ENCODE data around the gene PLXNA1.

Gene PLXNA1

DNA sequence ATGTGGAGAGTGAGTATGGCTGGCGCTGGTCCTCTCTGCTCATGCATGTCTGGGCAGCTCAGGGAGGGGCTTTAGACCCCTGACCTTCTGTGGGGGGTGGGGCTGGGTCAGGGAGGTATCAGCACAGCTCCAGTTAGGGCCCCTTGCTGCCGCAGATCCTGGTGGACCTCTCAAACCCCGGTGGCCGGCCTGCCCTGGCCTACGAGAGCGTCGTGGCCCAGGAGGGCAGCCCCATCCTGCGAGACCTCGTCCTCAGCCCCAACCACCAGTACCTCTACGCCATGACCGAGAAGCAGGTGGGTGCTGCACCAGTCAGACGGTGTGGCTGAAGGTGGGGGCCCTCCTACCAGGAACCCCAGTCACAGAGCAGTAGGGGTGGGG, 20.2 kb downstream of the PLXNA1 start:
- no peak for DNase-seq

DNA sequence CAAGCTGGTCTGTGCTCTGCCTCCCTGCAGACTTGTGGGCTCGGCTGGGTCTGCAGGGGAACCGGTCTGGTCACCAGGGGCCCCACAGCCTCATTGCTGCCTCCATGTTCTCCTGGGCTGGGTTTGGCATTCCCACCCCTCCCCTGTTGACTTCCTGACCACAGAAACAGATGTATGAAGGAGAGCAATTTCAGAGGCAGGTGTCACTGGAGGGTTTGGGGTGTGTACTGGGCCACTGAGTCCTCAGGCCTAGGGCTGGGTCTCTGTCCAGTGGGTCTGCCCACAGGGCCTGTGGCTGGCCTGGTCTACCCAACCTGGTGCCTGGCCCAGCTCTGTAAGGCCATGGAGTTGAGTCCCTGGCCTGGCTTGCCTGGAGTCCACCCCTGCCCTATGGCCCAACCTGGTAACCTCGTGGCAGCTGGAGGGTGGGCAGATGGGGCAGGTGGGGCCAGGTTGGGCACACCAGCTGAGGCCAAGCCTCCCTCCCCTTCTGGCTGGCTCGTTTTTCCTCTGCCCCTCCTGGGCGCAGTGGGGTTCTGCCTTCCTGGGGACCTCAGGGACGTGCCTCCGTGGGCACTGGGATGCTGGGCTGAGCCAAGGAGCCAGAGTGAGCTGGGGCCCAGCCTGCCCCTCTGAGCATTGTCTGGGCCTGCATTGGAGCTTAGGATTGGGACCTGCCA, 20.8 kb downstream of the PLXNA1 start:
- DNase-seq: no peak

DNA sequence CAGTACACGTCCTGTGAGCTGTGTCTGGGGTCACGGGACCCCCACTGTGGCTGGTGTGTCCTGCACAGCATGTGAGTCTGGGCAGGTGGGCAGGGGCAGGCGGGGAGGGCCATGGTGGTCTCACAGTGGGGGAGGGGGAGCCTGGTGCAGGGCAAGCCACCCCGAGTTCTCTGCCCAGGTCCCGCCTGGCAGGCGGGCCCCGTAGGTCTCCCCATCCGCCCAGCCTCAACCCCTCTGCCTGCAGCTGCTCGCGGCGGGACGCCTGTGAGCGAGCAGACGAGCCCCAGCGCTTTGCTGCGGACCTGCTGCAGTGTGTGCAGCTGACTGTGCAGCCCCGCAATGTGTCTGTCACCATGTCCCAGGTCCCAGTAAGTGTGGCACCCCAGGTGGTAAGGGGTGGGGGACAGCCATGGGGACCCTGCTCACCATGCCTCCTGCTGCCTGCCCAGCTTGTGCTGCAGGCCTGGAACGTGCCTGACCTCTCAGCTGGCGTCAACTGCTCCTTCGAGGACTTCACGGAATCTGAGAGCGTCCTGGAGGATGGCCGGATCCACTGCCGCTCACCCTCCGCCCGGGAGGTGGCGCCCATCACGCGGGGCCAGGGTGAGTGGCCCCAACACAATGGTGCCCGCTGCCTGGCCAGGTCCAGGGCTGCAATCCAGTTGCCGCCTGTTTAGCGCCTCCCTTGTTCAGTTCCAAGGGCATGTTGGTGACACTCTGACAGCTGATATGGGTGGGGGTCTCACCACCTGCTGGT, 21.9 kb downstream of the PLXNA1 start:
- DNase-seq: no peak

DNA sequence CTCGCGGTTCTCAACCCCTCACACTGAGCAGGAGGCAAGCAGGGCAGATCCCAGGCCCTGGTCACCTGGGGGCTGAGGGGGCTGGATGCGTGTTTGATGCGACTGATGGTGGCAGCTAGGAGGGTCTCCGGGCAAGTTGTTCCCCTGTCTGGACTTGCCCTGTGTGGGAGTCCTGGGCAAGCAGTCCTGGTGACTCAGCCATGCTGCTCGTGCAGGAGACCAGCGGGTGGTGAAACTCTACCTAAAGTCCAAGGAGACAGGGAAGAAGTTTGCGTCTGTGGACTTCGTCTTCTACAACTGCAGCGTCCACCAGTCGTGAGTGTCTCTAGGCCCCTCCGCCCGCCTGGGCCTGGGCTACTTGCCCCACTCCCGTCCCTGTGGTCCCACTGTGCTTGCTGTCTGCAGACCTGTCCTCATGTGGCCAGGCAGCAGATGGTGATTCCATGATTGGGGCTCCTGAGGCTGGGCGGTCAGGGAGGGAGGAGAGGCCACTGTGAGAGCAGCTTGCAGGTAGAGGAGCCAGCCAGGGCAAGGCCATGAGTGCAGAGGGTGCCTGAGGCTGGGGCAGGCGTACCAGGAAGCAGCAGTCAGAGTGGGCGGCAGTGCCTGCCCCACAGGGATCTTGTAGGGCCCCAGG, 23.1 kb downstream of the PLXNA1 start:
- DNase-seq: no peak

DNA sequence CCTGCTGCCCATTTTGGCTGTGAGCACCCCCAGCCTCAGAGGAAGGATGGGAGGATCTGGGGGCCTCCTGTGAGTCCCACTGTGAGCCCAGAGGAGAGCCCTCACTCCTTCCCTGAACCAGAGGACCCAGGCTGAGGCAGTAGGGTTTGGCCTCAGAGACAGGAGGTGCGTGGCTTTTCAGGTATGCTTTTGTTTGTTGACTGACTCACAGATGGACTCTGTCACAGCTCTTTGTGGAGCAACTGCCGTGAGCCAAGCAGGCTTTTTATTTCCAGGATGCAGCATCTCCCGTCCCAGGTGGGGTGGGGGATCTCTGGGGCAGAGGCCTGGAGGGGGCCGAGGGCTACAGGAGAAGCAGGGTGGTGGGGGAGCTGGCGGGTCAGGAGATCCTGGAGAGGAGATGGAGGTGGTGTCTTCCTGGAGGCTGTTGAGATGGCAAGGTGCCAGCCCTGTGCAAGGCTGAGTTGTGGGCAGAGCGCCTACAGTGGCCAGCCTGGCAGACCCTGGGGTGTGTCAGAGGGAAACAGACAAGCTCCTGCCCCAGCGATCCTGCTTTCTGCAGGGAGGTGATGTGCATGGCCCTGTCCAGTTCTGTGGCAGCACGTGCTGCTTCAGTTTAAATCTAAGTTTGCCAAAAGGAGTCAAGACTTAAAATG, 24.0 kb downstream of the PLXNA1 start:
- no peak for DNase-seq

DNA sequence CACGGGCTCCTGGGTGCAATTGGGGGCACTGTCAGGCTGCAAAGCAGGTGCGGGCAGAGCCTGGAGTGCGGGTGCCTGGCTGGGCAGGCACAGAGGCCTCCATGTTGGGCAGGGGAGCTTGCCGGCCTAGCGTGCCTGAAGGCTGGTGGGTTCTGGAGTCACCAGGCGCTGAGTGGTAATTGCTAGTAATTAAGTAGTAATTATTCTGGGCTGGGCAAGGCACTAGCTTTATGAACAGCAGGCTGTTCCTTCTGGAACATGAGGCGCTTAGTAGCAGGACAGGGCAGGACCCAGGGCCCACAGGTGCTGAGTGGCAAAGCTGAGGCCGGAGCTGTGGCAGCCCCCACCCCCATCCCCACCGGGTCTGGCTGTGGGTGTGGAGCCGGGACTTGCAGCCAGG, 25.3 kb downstream of the PLXNA1 start:
- no peak for DNase-seq

DNA sequence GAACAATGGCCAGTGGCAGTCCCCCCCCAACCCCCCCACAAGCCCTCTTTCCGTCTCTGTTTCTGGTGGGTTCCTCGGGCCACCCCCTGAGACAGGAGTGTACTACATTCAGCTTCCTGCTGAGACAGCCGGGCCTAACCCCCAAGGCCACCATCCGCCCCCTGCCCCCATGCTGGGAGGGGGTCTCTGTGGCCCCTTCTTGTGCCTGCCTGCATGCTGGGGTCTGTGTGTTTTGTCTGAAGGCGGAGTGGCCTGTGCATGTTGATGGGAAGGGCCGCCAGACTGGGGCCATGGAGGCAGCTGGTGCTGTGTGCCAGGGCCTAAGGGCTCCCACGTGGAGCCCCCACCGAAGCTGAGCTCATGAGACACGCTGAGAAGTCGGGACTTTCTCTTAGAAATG, 26.6 kb downstream of the PLXNA1 start:
- DNase-seq: no peak

DNA sequence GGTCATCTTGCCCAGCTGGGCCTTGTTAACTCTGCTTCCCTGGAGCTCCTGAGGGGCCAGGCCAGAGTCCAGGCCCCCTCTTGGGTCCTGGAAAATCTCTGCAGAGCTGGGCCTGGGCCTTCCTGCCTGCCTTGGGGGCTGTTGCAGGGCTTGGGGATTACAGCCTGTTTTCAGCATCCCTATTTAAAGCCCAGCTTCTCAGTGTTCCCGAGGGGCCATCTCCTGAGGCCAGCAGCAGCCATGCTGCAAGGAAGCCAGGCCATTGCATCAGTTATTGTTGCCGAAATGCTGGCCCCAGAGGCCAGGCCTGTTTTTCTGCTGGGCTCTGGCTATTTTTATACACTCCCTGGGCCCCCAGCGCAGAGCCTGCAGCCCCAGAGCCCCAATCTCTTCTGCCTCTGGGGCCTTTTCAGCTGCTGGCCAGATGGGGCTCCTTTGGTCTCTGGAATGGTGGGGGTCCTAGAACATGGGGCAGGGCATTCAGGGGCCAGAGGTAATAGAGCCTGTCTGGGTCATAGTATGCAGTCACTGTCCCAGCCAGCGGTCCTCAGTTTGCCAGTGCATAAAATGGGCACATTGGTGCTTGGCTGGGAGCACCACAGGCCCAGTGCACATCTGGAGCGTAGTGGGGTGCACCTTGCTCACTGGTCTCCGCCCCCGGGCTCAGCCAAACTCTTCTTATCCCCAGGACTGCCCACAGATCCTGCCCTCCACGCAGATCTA, 28.5 kb downstream of the PLXNA1 start:
- DNase-seq: peak; percentile 93

DNA sequence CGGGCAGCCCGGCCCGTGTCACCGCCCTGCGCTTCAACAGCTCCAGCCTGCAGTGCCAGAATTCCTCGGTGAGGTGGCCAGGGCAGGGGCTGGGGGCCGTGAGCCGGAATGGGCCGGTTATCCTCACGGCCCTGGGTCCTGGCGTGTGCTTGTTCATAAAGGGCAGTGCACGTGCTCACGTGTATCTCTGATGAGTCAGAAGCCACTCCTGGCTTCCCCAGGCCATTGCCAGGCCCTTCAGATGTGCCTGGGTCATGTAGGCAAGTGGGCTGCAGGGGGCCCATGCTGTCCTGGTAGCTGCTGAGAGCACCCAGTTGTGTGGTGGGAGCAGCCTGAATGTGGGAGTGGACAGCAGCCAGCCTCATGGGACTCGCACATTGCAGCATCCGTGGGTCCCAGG, 29.2 kb downstream of the PLXNA1 start:
- peak; percentile 16 for DNase-seq

DNA sequence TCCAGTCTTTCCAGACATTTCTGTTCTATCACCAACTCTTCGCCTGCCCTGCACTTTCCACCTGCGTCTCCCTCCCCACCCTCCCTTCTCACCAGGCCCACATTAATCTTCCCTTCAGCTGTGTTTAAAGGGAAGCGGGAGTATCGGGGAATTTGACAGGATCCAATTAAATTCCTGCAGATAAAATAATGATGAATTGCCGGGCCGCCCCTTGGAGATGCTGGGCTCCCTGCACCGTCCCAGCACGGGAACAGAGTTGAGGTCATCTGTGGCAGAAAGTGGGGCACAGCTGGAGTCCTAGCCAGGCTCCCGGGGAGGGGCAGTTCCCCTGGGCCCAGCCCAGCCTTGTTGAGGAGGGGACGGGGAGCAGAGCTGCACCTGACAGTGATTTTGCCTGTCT, 30.3 kb downstream of the PLXNA1 start:
- DNase-seq: no peak

DNA sequence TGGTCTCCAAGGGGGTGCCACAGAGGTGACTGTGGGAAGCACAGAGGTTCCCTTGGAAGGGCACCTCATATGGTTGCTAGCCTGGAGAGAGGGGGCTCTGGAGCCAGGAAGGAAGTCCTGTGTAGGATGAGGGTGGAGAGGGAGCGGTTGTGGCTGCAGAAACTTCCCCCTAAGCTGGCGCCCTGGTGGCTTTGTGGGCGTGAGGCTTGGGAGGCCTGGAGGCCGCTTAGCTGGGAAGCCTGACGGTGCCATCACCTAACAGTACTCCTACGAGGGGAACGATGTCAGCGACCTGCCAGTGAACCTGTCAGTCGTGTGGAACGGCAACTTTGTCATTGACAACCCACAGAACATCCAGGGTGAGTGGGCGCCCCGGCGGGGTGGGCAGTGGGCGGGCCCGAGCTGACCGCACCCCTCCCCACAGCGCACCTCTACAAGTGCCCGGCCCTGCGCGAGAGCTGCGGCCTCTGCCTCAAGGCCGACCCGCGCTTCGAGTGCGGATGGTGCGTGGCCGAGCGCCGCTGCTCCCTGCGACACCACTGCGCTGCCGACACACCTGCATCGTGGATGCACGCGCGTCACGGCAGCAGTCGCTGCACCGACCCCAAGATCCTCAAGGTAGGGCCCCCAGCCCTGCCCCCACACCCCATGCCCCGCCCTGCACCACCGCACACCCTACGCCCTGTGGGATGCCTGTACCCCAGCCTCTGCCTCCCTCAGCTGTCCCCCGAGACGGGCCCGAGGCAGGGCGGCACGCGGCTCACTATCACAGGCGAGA, 31.0 kb downstream of the PLXNA1 start:
- DNase-seq: no peak

DNA sequence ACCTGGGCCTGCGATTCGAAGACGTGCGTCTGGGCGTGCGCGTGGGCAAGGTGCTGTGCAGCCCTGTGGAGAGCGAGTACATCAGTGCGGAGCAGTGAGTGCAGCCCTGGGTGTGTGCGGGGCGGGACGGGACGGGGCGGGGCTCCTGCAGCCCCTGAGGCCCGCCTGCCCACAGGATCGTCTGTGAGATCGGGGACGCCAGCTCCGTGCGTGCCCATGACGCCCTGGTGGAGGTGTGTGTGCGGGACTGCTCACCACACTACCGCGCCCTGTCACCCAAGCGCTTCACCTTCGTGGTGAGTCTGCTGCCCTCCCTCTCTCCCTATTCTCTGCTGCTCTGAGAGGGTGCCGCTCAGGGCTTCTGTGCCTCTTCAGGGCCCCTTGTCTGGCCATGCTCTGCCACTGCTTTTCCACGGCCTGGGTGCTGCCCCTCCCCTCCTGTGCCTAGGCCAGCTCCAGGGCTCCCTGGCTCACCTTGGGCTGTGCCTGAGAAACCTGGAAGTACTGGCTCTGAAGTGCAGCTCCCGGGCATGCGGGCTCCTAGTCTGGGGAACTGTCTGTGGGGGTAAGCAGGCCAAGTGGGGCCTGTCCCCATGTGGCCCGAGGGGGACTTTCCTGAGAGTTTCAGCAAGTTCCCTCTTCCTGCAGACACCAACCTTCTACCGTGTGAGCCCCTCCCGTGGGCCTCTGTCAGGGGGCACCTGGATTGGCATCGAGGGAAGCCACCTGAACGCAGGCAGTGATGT, 31.8 kb downstream of the PLXNA1 start:
- no peak for DNase-seq

DNA sequence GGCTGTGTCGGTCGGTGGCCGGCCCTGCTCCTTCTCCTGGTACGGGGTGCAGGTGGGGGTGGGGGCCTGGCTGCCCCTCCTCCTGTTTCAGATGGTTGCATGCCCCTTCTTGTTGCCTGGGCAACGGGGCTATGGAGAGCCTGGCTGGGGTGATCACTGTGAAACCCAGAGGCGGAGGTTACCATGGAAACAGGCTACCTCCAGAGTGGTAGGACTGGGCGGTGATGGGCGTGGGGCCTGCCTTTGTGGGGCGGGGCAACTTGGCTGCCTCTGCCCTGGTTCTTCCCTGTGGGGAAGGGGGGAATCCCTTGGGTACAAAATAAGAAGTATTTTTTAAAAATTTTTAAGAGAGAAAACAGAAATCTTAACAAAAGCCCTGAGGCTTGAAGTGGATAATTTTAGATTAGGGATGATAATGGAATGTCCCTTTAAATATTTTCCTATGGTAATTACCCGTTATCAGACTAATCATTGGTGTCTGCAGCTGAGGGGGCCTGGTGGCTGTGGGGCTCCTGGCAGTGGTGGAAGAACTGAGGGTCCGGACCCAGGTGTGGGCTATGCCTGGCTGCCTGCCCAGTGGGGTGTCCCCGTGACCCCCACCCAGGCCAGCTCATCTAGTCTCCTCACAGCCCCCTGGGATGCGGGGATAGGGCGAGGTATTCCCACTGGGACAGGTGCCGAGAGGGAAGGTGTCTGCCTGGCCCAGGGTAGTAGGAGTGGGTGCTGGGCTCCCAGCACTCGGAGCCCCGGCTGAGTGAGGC, 32.5 kb downstream of the PLXNA1 start:
- no peak for DNase-seq

DNA sequence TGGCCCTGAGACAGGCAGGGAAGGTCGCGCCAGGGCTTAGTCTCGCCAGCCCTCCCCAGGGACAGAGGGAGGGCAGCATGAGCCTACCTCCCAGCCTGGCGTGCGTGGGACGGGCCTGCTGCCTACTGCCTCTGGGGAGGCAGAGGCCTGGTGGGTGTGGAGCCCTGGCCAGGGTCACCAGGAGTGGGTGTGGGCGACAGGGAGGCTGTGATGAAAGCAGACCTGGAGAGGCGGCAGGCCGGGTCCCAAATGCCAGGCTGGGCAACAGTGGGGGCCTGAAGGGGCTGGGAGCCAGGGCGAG, 33.1 kb downstream of the PLXNA1 start:
- DNase-seq: no peak

DNA sequence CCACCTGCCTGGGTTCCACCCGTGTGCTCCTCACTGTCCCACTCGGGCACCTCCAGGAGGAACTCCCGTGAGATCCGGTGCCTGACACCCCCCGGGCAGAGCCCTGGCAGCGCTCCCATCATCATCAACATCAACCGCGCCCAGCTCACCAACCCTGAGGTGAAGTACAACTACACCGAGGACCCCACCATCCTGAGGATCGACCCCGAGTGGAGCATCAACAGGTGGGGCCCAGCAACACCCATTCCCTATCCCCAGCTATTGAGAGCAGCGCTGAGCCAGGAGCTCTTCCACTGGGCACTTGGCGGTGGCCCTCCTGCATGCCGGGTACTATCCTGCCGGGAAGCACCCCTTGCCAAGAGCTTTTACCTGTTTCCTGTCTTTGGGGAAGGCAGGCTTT, 33.5 kb downstream of the PLXNA1 start:
- no peak for DNase-seq

DNA sequence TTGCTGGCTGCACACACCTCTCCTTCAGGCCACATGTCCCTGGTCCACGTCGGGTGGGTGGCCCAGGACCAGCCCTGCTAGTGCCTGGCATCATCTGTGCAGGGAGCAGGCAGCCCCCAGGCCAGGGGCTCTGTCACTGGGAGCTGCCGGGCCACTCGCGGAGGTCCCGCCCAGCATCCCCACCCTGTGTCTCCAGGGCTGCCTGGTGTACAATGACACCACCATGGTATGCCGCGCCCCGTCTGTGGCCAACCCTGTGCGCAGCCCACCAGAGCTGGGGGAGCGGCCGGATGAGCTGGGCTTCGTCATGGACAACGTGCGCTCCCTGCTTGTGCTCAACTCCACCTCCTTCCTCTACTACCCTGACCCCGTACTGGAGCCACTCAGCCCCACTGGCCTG, 34.3 kb downstream of the PLXNA1 start:
- no peak for DNase-seq

DNA sequence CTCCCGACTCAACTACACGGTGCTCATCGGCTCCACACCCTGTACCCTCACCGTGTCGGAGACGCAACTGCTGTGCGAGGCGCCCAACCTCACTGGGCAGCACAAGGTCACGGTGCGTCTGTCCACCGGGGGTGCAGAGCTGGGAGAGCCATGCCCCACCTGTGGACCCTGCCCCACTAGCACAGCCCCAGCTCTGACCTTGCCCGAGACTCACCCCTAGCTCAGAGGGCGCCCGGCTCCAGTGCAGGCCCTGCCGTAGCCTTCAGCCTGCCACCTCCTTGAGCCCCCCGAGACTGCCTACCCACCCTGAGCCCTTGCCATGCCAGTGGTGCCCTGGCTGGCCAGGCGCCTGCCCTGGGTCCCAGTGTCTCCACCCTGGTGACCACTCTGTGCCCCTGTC, 34.9 kb downstream of the PLXNA1 start:
- DNase-seq: no peak

DNA sequence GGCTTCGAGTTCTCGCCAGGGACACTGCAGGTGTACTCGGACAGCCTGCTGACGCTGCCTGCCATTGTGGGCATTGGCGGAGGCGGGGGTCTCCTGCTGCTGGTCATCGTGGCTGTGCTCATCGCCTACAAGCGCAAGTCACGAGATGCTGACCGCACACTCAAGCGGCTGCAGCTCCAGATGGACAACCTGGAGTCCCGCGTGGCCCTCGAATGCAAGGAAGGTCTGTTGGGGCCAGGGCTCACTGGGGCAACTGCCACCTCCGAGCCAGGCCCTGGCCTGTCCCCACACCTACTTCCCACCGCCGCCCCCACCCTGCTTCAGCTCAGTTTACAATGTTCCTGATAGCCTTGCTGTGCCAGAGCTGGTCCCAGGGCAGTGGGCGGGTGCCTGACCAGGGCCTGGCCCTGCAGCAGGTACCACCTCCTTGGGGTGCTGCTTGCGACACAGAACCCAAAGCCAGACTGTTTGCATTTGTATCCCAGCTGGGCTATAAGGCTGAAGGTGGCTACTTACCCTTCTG, 35.5 kb downstream of the PLXNA1 start:
- DNase-seq: no peak

DNA sequence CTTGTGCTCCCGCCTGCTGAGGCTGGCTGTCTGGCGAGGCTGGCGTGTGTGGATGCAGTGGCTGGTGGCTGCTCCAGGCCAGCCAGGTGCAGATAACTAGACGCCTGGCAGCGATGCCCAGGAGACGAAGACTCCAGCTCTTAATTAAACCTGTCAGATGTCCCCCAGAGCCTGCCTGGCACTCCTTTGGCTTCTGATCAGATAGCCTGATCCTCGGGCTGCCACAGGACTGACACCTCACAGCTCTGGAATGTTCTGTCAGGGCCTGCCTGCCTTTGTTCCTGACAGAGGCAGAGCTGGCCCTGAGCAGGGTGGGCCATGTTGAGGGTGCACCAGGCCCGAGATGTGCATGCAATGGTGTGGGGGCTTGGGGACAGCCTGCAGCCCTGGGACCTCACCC, 36.5 kb downstream of the PLXNA1 start:
- DNase-seq: peak; percentile 19

DNA sequence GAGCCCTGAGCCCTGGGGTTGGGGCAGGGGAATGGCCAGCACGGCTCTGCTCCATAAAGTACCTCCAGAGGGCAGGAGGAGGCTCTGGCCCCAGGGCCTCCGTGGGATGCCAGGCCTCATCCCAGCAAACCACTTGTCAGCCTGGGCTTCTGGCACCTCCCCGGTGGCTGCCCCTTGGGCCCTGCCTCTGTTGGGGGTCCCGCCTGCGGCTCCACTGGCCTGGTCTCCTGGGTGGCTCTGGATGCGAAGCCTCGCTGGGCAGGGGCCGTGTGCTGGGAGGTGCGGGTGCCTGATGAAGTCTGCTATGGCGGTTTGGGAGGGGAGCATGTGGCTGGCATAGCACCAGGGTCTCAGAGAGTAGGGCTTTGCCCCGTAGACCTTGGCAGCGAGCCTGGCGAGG, 37.6 kb downstream of the PLXNA1 start:
- DNase-seq: no peak

DNA sequence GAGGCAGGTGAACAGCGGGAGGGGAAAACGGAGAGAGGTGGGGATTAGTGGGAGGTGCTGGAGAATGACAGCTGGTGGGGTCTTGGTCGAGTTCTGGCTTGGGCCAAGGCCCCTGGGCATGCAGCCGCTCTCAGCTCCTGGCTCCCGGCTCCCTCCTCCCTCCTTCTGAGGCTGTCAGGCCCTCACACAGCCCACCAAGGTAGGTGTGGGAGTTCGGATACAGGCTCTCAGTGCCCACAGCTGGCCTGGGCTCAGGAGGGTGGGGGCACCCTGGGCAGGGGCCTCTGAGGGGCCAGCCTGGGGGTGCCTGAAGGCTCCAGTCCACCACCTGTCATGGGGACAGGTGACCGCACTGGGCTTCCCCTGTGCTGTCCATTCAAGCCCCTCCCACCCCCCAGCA, 39.9 kb downstream of the PLXNA1 start:
- DNase-seq: no peak

Measured in fibroblast of upper back skin (primary cell).